NCI-H1694 (cell line): Measurements from ENCODE around the gene CTAG2.
"Not testable (repeated sequence)": the region's sequence is repeated elsewhere in the genome, so short reads cannot be mapped to it uniquely, and the experiment has no call there.

Experiments
- DNase-seq: peaks from one replicate; lab custom pipeline; 2025; lab: John Stamatoyannopoulos, UW

Gene CTAG2

GRCh38 chrX:154653413-154653812 lies at the start of gene CTAG2:
Gene CTAG2 (minus strand): TSS chrX:154653579. CDS start chrX:154653515, 64 bp downstream.
- not testable (repeated sequence) for DNase-seq

GRCh38 chrX:154698630-154699248 lies 45.4 kb upstream of the CTAG2 start:
- DNase-seq = no peak

DNA sequence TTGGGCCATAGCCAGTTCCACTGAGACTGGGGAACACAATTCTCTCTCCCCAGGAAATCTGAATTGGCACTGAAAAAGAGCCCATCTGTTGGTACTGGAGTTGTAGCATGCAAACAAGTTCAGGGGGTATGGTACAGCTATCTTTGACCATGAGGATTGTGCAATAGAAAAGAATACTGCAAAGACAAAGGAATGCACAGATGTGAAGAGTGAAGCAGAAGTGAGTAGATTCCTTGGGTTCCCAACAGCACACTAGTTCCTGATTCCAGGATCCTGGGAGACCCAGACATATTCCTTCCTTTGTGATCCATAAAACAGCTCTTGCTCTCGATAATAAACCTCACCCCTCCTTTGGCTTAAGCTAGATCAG lies 43.3 kb upstream of the CTAG2 start:
- DNase-seq = no peak

DNA sequence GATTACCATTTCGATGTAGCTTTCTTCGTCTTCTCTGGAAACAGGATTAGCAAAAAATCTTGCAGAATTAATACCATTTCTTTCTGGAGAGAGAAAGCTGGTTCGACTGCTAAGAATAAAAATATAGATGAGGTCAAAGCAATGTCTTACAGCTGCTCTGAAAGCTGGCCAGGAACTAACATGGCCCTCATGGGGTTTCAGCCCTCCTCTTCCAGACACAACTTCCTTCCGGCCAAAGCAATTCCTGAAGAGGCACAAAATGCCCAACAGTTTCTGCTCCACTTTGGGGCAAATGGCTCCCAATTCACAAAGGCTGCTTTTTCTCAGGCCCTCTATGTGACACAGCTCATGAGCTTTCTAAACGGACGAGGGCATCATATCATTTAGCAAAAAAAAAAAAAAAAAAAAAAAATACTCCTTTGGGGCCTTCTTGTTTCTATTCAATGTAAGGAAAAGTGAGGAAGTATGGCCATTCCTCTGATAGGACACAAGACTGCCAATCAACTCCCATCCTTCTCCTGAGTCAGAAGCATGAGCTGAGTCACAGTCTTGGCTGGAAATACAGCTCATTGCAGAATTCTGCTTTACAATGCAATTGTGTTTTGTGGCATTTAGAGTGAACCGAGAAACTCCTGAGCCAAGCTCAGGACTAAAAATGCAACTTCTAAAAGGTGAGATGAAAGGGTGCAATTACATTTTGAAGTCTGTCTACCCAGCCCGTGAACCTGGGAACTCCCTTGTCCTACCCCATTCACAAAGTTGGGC lies 42.7 kb upstream of the CTAG2 start:
- DNase-seq = no peak

DNA sequence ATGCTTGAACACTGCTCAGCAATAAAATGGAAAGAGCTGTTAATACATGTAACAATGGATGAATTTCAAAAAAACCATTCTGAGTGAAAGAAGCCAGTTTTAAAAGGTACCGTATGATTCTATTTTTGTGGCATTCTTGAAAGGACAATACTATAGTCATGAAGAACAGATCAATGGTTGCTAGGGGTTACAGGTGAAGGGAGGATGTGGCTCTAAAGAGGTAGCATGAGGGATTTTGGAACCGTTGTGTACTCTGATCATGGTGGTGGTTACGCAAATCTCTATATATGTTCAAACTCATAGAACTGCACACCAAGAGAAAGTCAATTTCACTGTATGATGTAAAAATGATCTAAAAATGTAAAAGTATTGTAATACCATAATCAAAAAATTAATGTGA lies 40.0 kb upstream of the CTAG2 start:
- no peak for DNase-seq

DNA sequence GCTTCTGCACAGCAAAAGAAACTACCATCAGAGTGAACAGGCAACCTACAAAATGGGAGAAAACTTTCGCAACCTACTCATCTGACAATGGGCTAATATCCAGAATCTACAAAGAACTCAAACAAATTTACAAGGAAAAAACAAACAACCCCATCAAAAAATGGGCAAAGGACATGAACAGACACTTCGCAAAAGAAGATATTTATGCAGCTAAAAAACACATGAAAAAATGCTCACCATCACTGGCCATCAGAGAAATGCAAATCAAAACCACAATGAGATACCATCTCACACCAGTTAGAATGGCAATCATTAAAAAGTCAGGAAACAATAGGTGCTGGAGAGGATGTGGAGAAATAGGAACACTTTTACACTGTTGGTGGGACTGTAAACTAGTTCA lies 37.1 kb upstream of the CTAG2 start:
- DNase-seq = not testable (repeated sequence)

GRCh38 chrX:154672084-154672483 lies 18.7 kb upstream of the CTAG2 start:
- not testable (repeated sequence) for DNase-seq

GRCh38 chrX:154670848-154671247 lies 17.5 kb upstream of the CTAG2 start:
- DNase-seq = not testable (repeated sequence)

GRCh38 chrX:154661899-154662298 lies 8.5 kb upstream of the CTAG2 start:
- DNase-seq = no peak

DNA sequence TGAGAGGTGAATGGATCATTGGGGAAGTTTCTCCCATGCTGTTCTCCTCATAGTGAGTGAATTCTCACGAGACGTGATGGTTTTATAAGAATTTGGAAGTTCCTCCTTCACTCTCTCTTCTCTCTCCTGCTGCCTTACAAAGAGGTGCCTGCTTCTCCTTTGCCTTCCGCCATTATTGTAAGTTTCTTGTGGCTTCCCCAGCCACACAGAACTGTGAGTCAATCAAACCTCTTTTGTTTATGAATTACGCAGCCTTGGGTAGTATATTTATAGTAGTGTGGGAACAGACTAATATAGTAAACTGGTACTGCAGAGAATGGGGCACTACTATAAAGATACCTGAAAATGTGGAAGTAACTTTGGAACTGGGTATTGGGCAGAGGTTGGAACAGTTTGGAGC lies 7.8 kb upstream of the CTAG2 start:
- no peak for DNase-seq

- no peak for DNase-seq
Measured at GRCh38 chrX:154660541-154660940, 7.2 kb upstream of the CTAG2 start.

- no peak for DNase-seq
Measured at GRCh38 chrX:154658957-154659356, 5.6 kb upstream of the CTAG2 start.

- DNase-seq = no peak
Measured at GRCh38 chrX:154658187-154658586, 4.8 kb upstream of the CTAG2 start.

DNA sequence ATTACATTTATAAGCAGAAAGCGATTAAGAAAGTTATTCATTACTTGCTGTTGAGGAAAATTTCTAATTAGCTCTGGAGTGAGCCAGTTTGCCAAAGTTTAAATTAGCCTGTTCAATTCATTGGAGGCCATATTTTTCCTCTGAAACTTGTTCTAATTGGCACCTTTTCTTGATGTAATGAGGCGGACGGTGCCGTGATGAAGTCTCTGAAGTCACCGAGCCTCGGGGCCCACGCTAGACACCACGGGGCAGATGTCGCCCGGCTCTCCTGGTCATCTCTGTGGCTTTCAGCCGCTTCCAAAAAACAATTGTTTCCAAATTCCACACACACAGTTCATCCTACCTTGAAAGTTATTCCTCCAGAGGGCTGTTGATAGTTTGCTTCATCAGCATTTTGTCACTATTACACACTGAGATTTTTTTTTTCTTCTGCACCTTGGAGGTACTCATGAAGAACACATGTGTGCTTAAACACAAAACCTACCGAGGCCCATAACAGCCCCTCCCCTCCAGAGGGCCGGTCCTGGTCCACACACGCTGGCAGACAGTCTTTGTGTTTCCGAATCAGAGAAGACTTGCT lies 3.9 kb upstream of the CTAG2 start:
- DNase-seq = no peak

DNA sequence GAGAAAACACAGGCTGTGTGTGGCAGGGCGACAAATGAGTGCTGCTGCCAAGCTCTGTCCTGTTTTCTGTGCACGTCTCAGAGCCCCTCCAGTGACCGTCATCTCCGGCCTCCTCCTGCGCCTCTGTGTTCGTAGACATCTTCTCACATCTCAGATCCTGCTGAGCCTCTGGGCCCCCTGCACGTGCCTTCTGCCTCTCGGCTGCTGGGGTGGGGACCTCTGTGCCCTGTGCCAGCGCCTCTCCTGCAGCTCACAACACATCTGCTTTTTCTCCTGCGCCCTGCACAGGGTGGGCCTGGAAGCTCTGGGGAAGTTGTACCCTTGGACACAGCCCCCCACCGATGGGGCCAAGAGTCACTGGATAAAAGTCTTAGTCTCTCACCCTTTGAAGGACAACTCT lies 2.4 kb upstream of the CTAG2 start:
- DNase-seq = no peak

DNA sequence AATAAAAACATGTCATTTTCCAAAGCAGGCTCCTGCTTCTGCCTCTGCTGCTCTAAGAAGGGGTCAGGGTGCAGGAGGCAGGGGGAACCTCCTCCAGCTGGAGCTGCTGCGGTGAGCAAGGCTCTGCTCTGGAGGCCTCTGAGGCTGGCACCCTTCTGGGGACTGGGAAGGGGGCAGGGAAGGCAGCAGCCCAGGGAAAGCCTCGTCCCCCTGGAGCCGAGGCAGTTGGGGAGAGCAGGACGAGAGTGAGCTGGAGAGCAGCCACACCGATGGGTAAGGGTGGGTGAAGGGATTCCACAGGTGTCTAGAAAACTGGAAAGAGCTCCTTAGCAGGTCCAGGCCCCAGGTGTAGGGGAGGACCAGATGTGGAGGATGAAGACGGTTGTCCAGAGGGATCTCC lies 2.0 kb upstream of the CTAG2 start:
- no peak for DNase-seq

DNA sequence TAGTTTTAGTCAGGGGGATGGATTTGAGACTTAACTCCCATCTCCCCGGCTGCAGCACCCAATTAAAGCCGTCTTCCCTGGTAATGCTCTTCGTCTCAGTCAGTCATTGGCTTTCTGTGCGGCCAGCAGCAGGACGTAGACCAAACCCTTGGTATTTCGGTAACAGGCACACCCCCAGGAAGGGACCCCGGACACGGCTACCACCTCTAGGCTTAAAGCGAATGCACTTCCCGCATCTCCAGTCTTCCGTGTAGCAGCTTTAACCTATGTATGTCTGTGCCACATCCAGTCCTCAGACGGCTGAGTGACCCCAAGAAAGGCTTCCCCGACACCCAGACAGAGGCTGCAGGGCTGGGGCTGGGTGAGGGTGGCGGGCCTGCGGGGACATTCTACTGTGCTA lies 1.5 kb upstream of the CTAG2 start:
- DNase-seq = no peak

DNA sequence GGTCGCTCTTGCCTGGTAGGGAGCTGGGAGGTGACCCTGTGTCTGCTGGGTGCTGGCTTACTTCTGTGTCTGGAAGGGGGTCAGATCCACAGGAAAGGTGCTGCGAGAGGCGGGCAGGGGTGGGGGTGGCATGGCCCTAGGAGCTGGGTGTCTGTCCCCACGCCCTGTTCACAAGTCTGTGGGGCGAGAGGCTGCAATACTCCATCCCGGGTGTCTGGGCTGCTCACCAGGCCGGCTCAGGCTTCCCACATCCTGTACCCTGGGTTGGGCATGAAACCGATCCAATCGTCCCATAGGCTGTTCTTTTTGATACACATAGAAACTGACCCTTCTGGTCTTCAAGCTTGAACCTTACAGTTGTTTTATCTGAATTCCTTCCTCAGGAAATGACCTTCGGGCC lies 993 bp upstream of the CTAG2 start:
- no peak for DNase-seq

- DNase-seq = no peak
Measured at GRCh38 chrX:154653048-154653401, 354 bp downstream of the CTAG2 start.

- DNase-seq = no peak
Measured at GRCh38 chrX:154652311-154653047, 900 bp downstream of the CTAG2 start.

DNA sequence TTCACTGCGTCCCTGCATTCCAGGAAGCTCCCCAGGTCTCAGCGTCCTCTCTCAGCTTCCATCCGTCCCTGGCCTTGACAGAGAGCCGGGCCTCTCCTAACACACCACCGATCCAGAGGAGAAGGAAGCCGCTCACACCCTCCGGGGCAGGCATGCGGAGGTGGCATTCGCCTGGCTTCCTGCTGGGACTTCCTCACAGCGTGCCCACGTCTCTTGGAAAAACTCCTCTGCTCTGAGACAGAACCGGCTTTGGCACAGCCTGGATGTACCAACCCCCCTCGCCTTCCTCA lies 3.2 kb downstream of the CTAG2 start:
- no peak for DNase-seq

- DNase-seq = no peak
Measured at GRCh38 chrX:154649503-154650220, 3.7 kb downstream of the CTAG2 start.
